HEK293 (cell line): ENCODE measurements around the gene NFE2L3.

Source experiments
- CTCF ChIA-PET: fragments of 350-600 bp; formaldehyde crosslinking; extraction: SDS; loops from one replicate; lab custom pipeline; 2021; ENCODE audit warnings: antibody characterized with exemption; lab: Yijun Ruan, JAX
- POLR2A ChIA-PET: fragments of 300-600 bp; formaldehyde crosslinking; extraction: SDS; loops from one replicate; lab custom pipeline; 2020; ENCODE audit warnings: antibody characterized with exemption, inconsistent platforms; lab: Yijun Ruan, JAX
- H3K27ac ChIP-seq: fragments of 200-500 bp; sonication (Bioruptor generic); 2 replicates; pipeline ENCODE4 v1.5.1; 2014; ENCODE audit warnings: low read depth, low read length, control low read depth, inconsistent platforms; ENCODE audit errors: extremely low read depth
- H3K36me3 ChIP-seq, 2 experiments: fragments of 200-500 bp in 1 of 2; sonication (Bioruptor generic) in 1 of 2; 1 replicate in 1 of 2; 2 replicates in 1 of 2; pipeline ENCODE4 v1.5.1; 2014 to 2017; ENCODE audit warnings: inconsistent platforms in 2 of 2, low read length in 2 of 2; ENCODE audit not compliant: control insufficient read depth in 2 of 2, insufficient read depth in 1 of 2
- H3K4me1 ChIP-seq: fragments of 200-500 bp; sonication (Bioruptor generic); 2 replicates; pipeline ENCODE4 v1.5.1; 2014; ENCODE audit warnings: mild to moderate bottlenecking, low read length, inconsistent platforms; ENCODE audit not compliant: control insufficient read depth, insufficient read depth
- H3K4me3 ChIP-seq: 2 replicates; pipeline ENCODE4 v1.5.1; 2011; ENCODE audit warnings: low read depth, mild to moderate bottlenecking, control low read depth, low read length, moderate library complexity
- H3K9me3 ChIP-seq: fragments of 200-500 bp; sonication (Bioruptor generic); 2 replicates; pipeline ENCODE4 v1.5.1; 2014; ENCODE audit warnings: low read depth, low read length, inconsistent platforms; ENCODE audit not compliant: control insufficient read depth, insufficient read depth
- BCL11B ChIP-seq: fragments of 450-650 bp; formaldehyde crosslinking; IDR thresholded peaks from 2 replicates; pipeline ENCODE4 v1.5.1; 2016; ENCODE audit warnings: low read depth, missing biosample characterization, missing genetic modification characterization
- KLF17 ChIP-seq: fragments of 450-650 bp; formaldehyde crosslinking; IDR thresholded peaks from 2 replicates; pipeline ENCODE4 v1.5.1; 2016; ENCODE audit warnings: missing biosample characterization, missing genetic modification characterization
- KLF7 ChIP-seq: fragments of 450-650 bp; formaldehyde crosslinking; IDR thresholded peaks from 2 replicates; pipeline ENCODE4 v1.5.1; 2016; ENCODE audit warnings: missing biosample characterization, missing genetic modification characterization, borderline replicate concordance
- KLF9 ChIP-seq: fragments of 450-650 bp; formaldehyde crosslinking; IDR thresholded peaks from 2 replicates; pipeline ENCODE4 v1.5.1; 2016; ENCODE audit warnings: missing biosample characterization, missing genetic modification characterization, low read depth
- SETDB1 ChIP-seq: IDR thresholded peaks from one replicate; pipeline ENCODE4 v1.6.1; 2017; ENCODE audit warnings: mild to moderate bottlenecking, low read length, moderate library complexity, mixed read lengths; ENCODE audit not compliant: insufficient read length
- YY1 ChIP-seq: fragments of 450-650 bp; formaldehyde crosslinking; IDR thresholded peaks from 2 replicates; pipeline ENCODE4 v1.5.1; 2018; ENCODE audit warnings: missing biosample characterization, missing genetic modification characterization
- ZBTB1 ChIP-seq: fragments of 450-650 bp; formaldehyde crosslinking; IDR thresholded peaks from 2 replicates; pipeline ENCODE4 v1.5.1; 2016; ENCODE audit warnings: missing biosample characterization, missing genetic modification characterization
- ZBTB17 ChIP-seq: fragments of 450-650 bp; formaldehyde crosslinking; IDR thresholded peaks from 2 replicates; pipeline ENCODE4 v1.5.1; 2016; ENCODE audit warnings: missing biosample characterization, missing genetic modification characterization
- ZIC2 ChIP-seq: fragments of 450-650 bp; formaldehyde crosslinking; IDR thresholded peaks from 2 replicates; pipeline ENCODE4 v1.5.1; 2016; ENCODE audit warnings: missing biosample characterization, missing genetic modification characterization
- ZNF114 ChIP-seq: fragments of 450-650 bp; formaldehyde crosslinking; IDR thresholded peaks from 2 replicates; pipeline ENCODE4 v1.5.0; 2017; ENCODE audit warnings: missing biosample characterization, missing genetic modification characterization
- ZNF211 ChIP-seq: fragments of 450-650 bp; formaldehyde crosslinking; IDR thresholded peaks from 2 replicates; pipeline ENCODE4 v1.5.1; 2016; ENCODE audit warnings: low read depth, missing biosample characterization, missing genetic modification characterization
- ZNF302 ChIP-seq: fragments of 450-650 bp; formaldehyde crosslinking; IDR thresholded peaks from 2 replicates; pipeline ENCODE4 v1.5.1; 2016; ENCODE audit warnings: missing biosample characterization, missing genetic modification characterization, low read depth
- ZNF362 ChIP-seq: fragments of 450-650 bp; formaldehyde crosslinking; IDR thresholded peaks from 2 replicates; pipeline ENCODE4 v1.5.1; 2016; ENCODE audit warnings: missing biosample characterization, missing genetic modification characterization
- ZNF366 ChIP-seq: fragments of 450-650 bp; formaldehyde crosslinking; conservative IDR thresholded peaks from 2 replicates; pipeline ENCODE4 v1.5.1; 2016; ENCODE audit warnings: missing biosample characterization, missing genetic modification characterization
- ZNF416 ChIP-seq: fragments of 450-650 bp; formaldehyde crosslinking; IDR thresholded peaks from 2 replicates; pipeline ENCODE4 v1.5.1; 2016; ENCODE audit warnings: missing biosample characterization, missing genetic modification characterization
- ZNF544 ChIP-seq: fragments of 450-650 bp; formaldehyde crosslinking; IDR thresholded peaks from 2 replicates; pipeline ENCODE4 v1.5.0; 2017; ENCODE audit warnings: missing biosample characterization, missing genetic modification characterization
- ZNF548 ChIP-seq: fragments of 450-650 bp; formaldehyde crosslinking; IDR thresholded peaks from 2 replicates; pipeline ENCODE4 v1.5.1; 2016; ENCODE audit warnings: missing biosample characterization, missing genetic modification characterization
- ZNF555 ChIP-seq: fragments of 450-650 bp; formaldehyde crosslinking; conservative IDR thresholded peaks from 2 replicates; pipeline ENCODE4 v1.5.1; 2017; ENCODE audit warnings: missing biosample characterization, mild to moderate bottlenecking, missing genetic modification characterization, inconsistent platforms
- ZNF558 ChIP-seq: fragments of 450-650 bp; formaldehyde crosslinking; IDR thresholded peaks from 2 replicates; pipeline ENCODE4 v1.5.1; 2016; ENCODE audit warnings: missing biosample characterization, missing genetic modification characterization
- ZNF560 ChIP-seq: fragments of 450-650 bp; formaldehyde crosslinking; IDR thresholded peaks from 2 replicates; pipeline ENCODE4 v1.5.1; 2017; ENCODE audit warnings: missing biosample characterization, missing genetic modification characterization, borderline replicate concordance
- ZNF692 ChIP-seq: fragments of 450-650 bp; formaldehyde crosslinking; IDR thresholded peaks from 2 replicates; pipeline ENCODE4 v1.5.1; 2016; ENCODE audit warnings: missing biosample characterization, missing genetic modification characterization
- ZNF791 ChIP-seq: fragments of 450-650 bp; formaldehyde crosslinking; IDR thresholded peaks from 2 replicates; pipeline ENCODE4 v1.5.1; 2016; ENCODE audit warnings: missing biosample characterization, missing genetic modification characterization
- ZSCAN30 ChIP-seq: fragments of 450-650 bp; IDR thresholded peaks from 2 replicates; pipeline ENCODE4 v1.5.1; 2018; ENCODE audit warnings: missing biosample characterization, mild to moderate bottlenecking, missing genetic modification characterization, moderate library complexity
- TF ChIP-seq, protein P1 (sequence below): fragments of 450-650 bp; formaldehyde crosslinking; IDR thresholded peaks from 2 replicates; pipeline ENCODE4 v1.5.1; 2016; ENCODE audit warnings: missing biosample characterization, missing genetic modification characterization, borderline replicate concordance
- TF ChIP-seq, protein P2 (sequence below): fragments of 450-650 bp; formaldehyde crosslinking; optimal IDR thresholded peaks from 2 replicates; pipeline ENCODE3; 2016; ENCODE audit warnings: missing biosample characterization, mild to moderate bottlenecking, missing genetic modification characterization

Gene NFE2L3

GRCh38 chr7:26200038-26200443 is 48.0 kb downstream of the NFE2L3 start (continued):
- TF ChIP-seq ZNF692 (tag by site-specific recombination), result no peak
- no peak for TF ChIP-seq ZNF791 (tag by site-specific recombination)
- TF ChIP-seq BCL11B (tag by site-specific recombination), result no peak; the same call in 1 of the 2 replicates
- TF ChIP-seq, protein P1, sequence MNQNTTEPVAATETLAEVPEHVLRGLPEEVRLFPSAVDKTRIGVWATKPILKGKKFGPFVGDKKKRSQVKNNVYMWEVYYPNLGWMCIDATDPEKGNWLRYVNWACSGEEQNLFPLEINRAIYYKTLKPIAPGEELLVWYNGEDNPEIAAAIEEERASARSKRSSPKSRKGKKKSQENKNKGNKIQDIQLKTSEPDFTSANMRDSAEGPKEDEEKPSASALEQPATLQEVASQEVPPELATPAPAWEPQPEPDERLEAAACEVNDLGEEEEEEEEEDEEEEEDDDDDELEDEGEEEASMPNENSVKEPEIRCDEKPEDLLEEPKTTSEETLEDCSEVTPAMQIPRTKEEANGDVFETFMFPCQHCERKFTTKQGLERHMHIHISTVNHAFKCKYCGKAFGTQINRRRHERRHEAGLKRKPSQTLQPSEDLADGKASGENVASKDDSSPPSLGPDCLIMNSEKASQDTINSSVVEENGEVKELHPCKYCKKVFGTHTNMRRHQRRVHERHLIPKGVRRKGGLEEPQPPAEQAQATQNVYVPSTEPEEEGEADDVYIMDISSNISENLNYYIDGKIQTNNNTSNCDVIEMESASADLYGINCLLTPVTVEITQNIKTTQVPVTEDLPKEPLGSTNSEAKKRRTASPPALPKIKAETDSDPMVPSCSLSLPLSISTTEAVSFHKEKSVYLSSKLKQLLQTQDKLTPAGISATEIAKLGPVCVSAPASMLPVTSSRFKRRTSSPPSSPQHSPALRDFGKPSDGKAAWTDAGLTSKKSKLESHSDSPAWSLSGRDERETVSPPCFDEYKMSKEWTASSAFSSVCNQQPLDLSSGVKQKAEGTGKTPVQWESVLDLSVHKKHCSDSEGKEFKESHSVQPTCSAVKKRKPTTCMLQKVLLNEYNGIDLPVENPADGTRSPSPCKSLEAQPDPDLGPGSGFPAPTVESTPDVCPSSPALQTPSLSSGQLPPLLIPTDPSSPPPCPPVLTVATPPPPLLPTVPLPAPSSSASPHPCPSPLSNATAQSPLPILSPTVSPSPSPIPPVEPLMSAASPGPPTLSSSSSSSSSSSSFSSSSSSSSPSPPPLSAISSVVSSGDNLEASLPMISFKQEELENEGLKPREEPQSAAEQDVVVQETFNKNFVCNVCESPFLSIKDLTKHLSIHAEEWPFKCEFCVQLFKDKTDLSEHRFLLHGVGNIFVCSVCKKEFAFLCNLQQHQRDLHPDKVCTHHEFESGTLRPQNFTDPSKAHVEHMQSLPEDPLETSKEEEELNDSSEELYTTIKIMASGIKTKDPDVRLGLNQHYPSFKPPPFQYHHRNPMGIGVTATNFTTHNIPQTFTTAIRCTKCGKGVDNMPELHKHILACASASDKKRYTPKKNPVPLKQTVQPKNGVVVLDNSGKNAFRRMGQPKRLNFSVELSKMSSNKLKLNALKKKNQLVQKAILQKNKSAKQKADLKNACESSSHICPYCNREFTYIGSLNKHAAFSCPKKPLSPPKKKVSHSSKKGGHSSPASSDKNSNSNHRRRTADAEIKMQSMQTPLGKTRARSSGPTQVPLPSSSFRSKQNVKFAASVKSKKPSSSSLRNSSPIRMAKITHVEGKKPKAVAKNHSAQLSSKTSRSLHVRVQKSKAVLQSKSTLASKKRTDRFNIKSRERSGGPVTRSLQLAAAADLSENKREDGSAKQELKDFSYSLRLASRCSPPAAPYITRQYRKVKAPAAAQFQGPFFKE (tag by site-specific recombination), result no peak
- 0 out of 2 replicates have a peak, but pooled peaks have one; percentile 13 for TF ChIP-seq KLF7 (tag by site-specific recombination)
- TF ChIP-seq ZNF555, result no peak

DNA sequence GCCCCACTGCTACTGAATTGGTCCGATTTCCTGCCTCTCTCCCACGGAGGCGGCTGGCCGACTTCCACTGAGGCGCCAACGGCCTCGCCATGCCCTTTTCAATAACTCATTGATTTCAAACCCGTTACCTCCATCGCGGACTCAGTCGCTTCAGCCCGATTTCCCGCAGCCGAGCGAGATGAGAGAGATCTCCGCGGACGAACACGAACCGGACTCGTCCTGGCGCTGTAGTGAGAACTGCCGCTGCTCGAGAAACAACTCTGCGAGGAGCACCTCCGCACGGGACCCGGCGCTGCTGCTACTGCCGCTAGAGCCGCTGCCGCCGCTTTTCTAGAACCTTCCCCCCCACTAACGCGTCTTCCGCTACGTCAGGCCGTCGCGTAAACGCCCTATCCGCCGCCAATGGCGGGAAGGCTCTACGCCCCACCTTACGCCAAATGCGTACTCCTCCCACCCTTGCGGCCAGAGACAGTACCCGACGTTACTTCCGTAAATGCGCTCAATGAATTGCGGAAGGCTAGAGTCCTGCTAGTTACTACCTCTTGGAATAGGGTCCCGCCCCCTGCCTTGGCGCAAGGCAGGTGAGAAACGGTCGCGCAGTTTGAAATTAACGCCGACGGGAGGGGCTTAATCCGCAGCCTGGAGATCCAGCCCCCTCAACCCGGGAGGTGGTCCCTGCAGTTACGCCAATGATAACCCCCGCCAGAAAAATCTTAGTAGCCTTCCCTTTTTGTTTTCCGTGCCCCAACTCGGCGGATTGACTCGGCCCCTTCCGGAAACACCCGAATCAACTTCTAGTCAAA is 48.6 kb downstream of the NFE2L3 start, which contains the start of gene HNRNPA2B1:
Gene HNRNPA2B1, minus strand, starts transcription at position 303 of the 803 bp plus-strand sequence. Its CDS starts 169 bp downstream, at position 134.
- peak within 1 kb of the TSS; percentile 100 for H3K4me3 ChIP-seq
- POLR2A ChIA-PET, result interaction anchor here (0.5 to 6.0 kb wide), 33 partner anchors 9 to 1389 kb away, joined by 3 to 56 read pairs (median 4); partner anchors contain the start of genes HOXA5, HOXA7, NFE2L3 and SNX10
- H3K36me3 ChIP-seq, result peaks cover 29 to 60% of the 10 kb centered on the region in 2 experiments
- H3K27ac ChIP-seq, result peak within 1 kb of the TSS; percentile 100
- H3K4me1 ChIP-seq, result peaks cover 11% of the 10 kb centered on the region; the same call in 1 of the 2 replicates
- CTCF ChIA-PET, result interaction anchor here (0.7 to 0.8 kb wide), 2 partner anchors 165 to 193 kb away, joined by 3 read pairs; no protein-coding TSS in a partner anchor
- no peaks in the 10 kb centered on the region for H3K9me3 ChIP-seq
- TF ChIP-seq ZNF362 (no peak), ZNF558 (no peak; the same call in 1 of the 2 replicates), ZNF366 (tag by site-specific recombination) (no peak), ZNF544 (tag by site-specific recombination) (no peak), ZNF416 (tag by site-specific recombination) (no peak), ZNF302 (tag by site-specific recombination) (no peak), ZSCAN30 (tag by site-specific recombination) (no peak; the same call in 1 of the 2 replicates), ZBTB1 (tag by site-specific recombination) (no peak; the same call in 1 of the 2 replicates), SETDB1 (peak; percentile 17), ZNF560 (tag by site-specific recombination) (no peak), ZBTB17 (peak; percentile 26; the same call in 1 of the 2 replicates), ZNF114 (no peak), ZNF211 (no peak), ZIC2 (tag by site-specific recombination) (no peak), ZNF548 (no peak), KLF17 (tag by site-specific recombination) (peak; percentile 39; the same call in 1 of the 2 replicates), KLF9 (tag by site-specific recombination) (peak; percentile 98), YY1 (tag by site-specific recombination) (no peak)
- TF ChIP-seq, protein P2, sequence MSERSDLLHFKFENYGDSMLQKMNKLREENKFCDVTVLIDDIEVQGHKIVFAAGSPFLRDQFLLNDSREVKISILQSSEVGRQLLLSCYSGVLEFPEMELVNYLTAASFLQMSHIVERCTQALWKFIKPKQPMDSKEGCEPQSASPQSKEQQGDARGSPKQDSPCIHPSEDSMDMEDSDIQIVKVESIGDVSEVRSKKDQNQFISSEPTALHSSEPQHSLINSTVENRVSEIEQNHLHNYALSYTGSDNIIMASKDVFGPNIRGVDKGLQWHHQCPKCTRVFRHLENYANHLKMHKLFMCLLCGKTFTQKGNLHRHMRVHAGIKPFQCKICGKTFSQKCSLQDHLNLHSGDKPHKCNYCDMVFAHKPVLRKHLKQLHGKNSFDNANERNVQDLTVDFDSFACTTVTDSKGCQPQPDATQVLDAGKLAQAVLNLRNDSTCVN (tag by site-specific recombination), result no peak
